Activated CD4-positive, alpha-beta memory T cell treated with anti-CD3 and anti-CD28 coated beads, Interleukin-2, amount 10 ng/mL, durations not matched to agents 7 days and 5 days (primary cell): Measurements from ENCODE around the gene CX3CR1. TPM values are rescaled to one million over a fixed set of nuclear protein-coding genes. Genes with fewer than 3 reads are reported as not detected.

Experiments
- CTCF ChIA-PET: fragments of 350-600 bp; sonication (Branson Sonifier 250); formaldehyde crosslinking; loops from one replicate; lab custom pipeline; 2021; ENCODE audit warnings: antibody characterized with exemption, inconsistent platforms; lab: Charles Lee
- POLR2A ChIA-PET: fragments of 350-600 bp; sonication (Branson Sonifier 250); formaldehyde crosslinking; loops from one replicate; lab custom pipeline; 2021; ENCODE audit warnings: antibody characterized with exemption; lab: Charles Lee
- DNase-seq: peaks from one replicate; pipeline ENCODE4 v3.0.0-alpha.2; 2020
- H3K27ac Mint-ChIP-seq: one replicate; pipeline ENCODE4 v1.8.0; 2021; ENCODE audit warnings: mild to moderate bottlenecking, mixed read lengths
- H3K27me3 Mint-ChIP-seq: one replicate; pipeline ENCODE4 v1.8.0; 2021; ENCODE audit warnings: mixed read lengths
- H3K36me3 Mint-ChIP-seq: one replicate; pipeline ENCODE4 v1.8.0; 2021; ENCODE audit warnings: low read depth, mixed read lengths
- H3K4me1 Mint-ChIP-seq: one replicate; pipeline ENCODE4 v1.8.0; 2021; ENCODE audit warnings: mixed read lengths
- H3K4me3 Mint-ChIP-seq: one replicate; pipeline ENCODE4 v1.8.0; 2021; ENCODE audit warnings: mild to moderate bottlenecking, mixed read lengths
- H3K9me3 Mint-ChIP-seq: one replicate; pipeline ENCODE4 v1.8.0; 2021; ENCODE audit warnings: mixed read lengths
- total RNA-seq, 2 experiments: library from RNA; stranded (reverse); gene quantifications; one replicate each; pipeline ENCODE4 v1.2.3, GENCODE V29; 2021

The CX3CR1 gene
- total RNA-seq, 2 experiments from 2014 or later, result 5.5 to 6.2 TPM

DNA sequence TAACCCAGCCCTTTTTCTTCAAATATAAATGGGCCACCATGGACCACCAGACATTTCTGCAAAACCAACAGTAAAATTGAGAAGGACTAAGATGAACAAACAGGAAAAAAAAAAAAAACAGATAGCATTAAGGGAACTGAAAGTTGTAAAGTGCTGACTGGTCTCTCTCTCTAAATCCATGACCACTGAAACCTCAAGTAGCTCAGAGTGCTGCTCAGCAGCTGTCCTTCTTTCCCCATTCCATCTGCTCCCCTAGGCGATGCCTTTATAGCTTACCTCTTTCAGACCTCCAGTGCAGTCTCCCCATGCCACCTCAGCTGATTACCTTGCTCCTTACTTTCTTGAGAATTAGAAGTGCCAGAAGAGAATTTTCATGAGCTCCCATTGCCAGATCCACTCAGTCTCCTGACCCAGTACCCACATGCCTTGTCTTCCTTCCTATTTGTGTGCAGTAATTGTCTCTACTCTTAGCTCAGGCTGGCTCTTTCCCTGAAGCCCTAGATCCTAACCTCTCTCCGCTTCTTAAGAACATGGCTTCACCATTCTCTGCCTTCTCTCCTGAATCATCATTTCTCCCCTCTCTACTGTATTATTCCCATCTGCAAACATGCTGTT, 63.6 kb downstream of the CX3CR1 start:
- Mint-ChIP-seq H3K27ac (peak overlapping the region; percentile 12), H3K36me3 (peaks cover 7% of the 10 kb centered on the region), H3K9me3 (no peaks in the 10 kb centered on the region), H3K27me3 (peaks cover 37% of the 10 kb centered on the region), H3K4me3 (no peak overlapping the region), H3K4me1 (peaks cover 51% of the 10 kb centered on the region)
- POLR2A ChIA-PET, result interaction anchor here (0.6 to 1.2 kb wide), 5 partner anchors 15 to 191 kb away, joined by 3 to 5 read pairs (median 3); no protein-coding TSS in a partner anchor
- CTCF ChIA-PET, result interaction anchor here (0.7 to 2.8 kb wide), 12 partner anchors 9 to 88 kb away, joined by 3 to 26 read pairs (median 4); no protein-coding TSS in a partner anchor
- no peak for DNase-seq

DNA sequence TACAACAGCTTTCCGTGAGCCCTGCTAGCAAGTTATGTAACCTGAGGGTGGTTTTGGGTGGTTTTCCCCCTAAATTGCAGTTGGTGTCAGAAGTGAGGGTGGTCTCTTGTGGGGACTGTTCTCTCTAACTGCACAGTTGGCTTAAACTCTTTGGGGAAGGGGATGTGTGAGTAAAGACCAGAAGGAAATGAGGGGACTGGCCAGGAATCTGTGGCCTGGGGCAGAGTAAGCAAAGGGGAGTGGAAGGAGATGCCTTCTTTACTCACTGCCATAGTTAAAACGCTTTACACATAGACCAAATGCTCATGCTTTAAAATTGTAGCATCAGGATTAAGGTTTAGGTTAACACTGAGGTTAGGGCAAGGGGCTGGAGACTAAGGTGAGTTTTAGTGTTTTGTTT, 66.2 kb downstream of the CX3CR1 start:
- no peak for DNase-seq
- ChIA-PET CTCF (interaction anchor here (0.7 to 6.9 kb wide), 4 partner anchors 59 to 214 kb away, joined by 3 to 76 read pairs (median 6); no protein-coding TSS in a partner anchor), POLR2A (interaction anchor here (1.1 kb wide), 1 partner anchor 20 kb away, joined by 3 read pairs; no protein-coding TSS in a partner anchor)
- peaks cover 50% of the 10 kb centered on the region for H3K4me1 Mint-ChIP-seq
- H3K4me3 Mint-ChIP-seq, result no peak overlapping the region
- peaks cover 24% of the 10 kb centered on the region for H3K27me3 Mint-ChIP-seq
- H3K27ac Mint-ChIP-seq, result no peak overlapping the region
- H3K9me3 Mint-ChIP-seq, result no peaks in the 10 kb centered on the region
- no peaks in the 10 kb centered on the region for H3K36me3 Mint-ChIP-seq

Other genes starting within 250 kb of the CX3CR1 start
- gene SCN11A, start 228.1 kb downstream of the CX3CR1 start, total RNA-seq, result not detected
- gene WDR48, start 228.0 kb downstream of the CX3CR1 start, total RNA-seq, result 10 to 100 TPM; 38.7 to 40.4 TPM
- 10 to 100 TPM; 52.0 to 53.1 TPM for gene GORASP1, start 172.4 kb downstream of the CX3CR1 start, total RNA-seq
- gene TTC21A, start 172.4 kb downstream of the CX3CR1 start, total RNA-seq, result 10 to 100 TPM; 11.2 to 12.1 TPM
- 10 to 100 TPM; 32.5 to 33.2 TPM for gene CSRNP1, start 126.4 kb downstream of the CX3CR1 start, total RNA-seq
- gene XIRP1, start 87.4 kb downstream of the CX3CR1 start, total RNA-seq, result under 1 TPM; 0.03 to 0.05 TPM
- gene CCR8, start 49.7 kb upstream of the CX3CR1 start, total RNA-seq, result 1 to 10 TPM; 7.6 to 7.9 TPM
- 10 to 100 TPM; 34.2 to 35.8 TPM for gene SLC25A38, start 103.3 kb upstream of the CX3CR1 start, total RNA-seq
- gene RPSA, start 126.7 kb upstream of the CX3CR1 start, total RNA-seq, result 1,000 to 10,000 TPM; 1,345 to 1,384 TPM
- gene MOBP, start 187.6 kb upstream of the CX3CR1 start, total RNA-seq, result not detected